H9 (cell line): ENCODE results near the gene TBC1D5. TPM values are rescaled to one million over a fixed set of nuclear protein-coding genes. Genes with fewer than 3 reads are reported as not detected.

Experiments
- DNase-seq: peaks from one replicate; pipeline ENCODE4 v3.0.0-alpha.2; 2017
- H2AFZ ChIP-seq: one replicate; pipeline ENCODE4 v1.6.1; 2013; ENCODE audit warnings: mild to moderate bottlenecking, low read length, control low read depth, moderate library complexity
- H2AK5ac ChIP-seq: 2 replicates; pipeline ENCODE4 v1.6.1; 2013; ENCODE audit warnings: low read length, control low read depth, mixed read lengths; ENCODE audit not compliant: insufficient read length
- H2BK120ac ChIP-seq: one replicate; pipeline ENCODE4 v1.6.1; 2013; ENCODE audit warnings: low read depth, mild to moderate bottlenecking, low read length, control low read depth, inconsistent platforms; ENCODE audit not compliant: poor library complexity, severe bottlenecking
- H2BK12ac ChIP-seq: 2 replicates; pipeline ENCODE4 v1.6.1; 2013; ENCODE audit warnings: low read length, control low read depth, mixed read lengths, low read depth; ENCODE audit not compliant: insufficient read length
- H2BK15ac ChIP-seq: 2 replicates; pipeline ENCODE4 v1.6.1; 2013; ENCODE audit warnings: low read depth, low read length, control low read depth
- H2BK20ac ChIP-seq: one replicate; pipeline ENCODE4 v1.6.1; 2013; ENCODE audit warnings: low read depth, mild to moderate bottlenecking, low read length, control low read depth, inconsistent platforms; ENCODE audit not compliant: poor library complexity, severe bottlenecking
- H2BK5ac ChIP-seq: 2 replicates; pipeline ENCODE4 v1.6.1; 2013; ENCODE audit warnings: low read length, control low read depth, mixed read lengths; ENCODE audit not compliant: insufficient read length
- H3K14ac ChIP-seq: 2 replicates; pipeline ENCODE4 v1.6.1; 2013; ENCODE audit warnings: low read length, control low read depth; ENCODE audit not compliant: insufficient read depth
- H3K18ac ChIP-seq: 2 replicates; pipeline ENCODE4 v1.6.1; 2013; ENCODE audit warnings: low read depth, mild to moderate bottlenecking, mixed read lengths, low read length, control low read depth; ENCODE audit not compliant: insufficient read length
- H3K23ac ChIP-seq: 2 replicates; pipeline ENCODE4 v1.6.1; 2013; ENCODE audit warnings: low read length, control low read depth, mixed read lengths, low read depth; ENCODE audit not compliant: insufficient read length
- H3K23me2 ChIP-seq: 2 replicates; pipeline ENCODE4 v1.6.1; 2013; ENCODE audit warnings: low read depth, mild to moderate bottlenecking, mixed read lengths, low read length, control low read depth; ENCODE audit not compliant: insufficient read length, poor library complexity, severe bottlenecking
- H3K27ac ChIP-seq: 2 replicates; pipeline ENCODE4 v1.5.1; 2013; ENCODE audit warnings: low read length, control low read depth, mixed read lengths, low read depth; ENCODE audit not compliant: insufficient read length
- H3K27me3 ChIP-seq: 2 replicates; pipeline ENCODE4 v1.6.1; 2013; ENCODE audit warnings: low read length, control low read depth, inconsistent platforms; ENCODE audit not compliant: insufficient read depth
- H3K4ac ChIP-seq: 2 replicates; pipeline ENCODE4 v1.6.1; 2013; ENCODE audit warnings: low read depth, mild to moderate bottlenecking, control low read depth, inconsistent platforms, low read length, moderate library complexity
- H3K4me1 ChIP-seq: 2 replicates; pipeline ENCODE4 v1.6.1; 2013; ENCODE audit warnings: low read length, control low read depth, inconsistent platforms; ENCODE audit not compliant: insufficient read depth
- H3K4me2 ChIP-seq: 2 replicates; pipeline ENCODE4 v1.6.1; 2013; ENCODE audit warnings: low read length, control low read depth, mixed read lengths; ENCODE audit not compliant: insufficient read length, insufficient read depth
- H3K56ac ChIP-seq: 2 replicates; pipeline ENCODE4 v1.6.1; 2013; ENCODE audit warnings: low read depth, mild to moderate bottlenecking, mixed read lengths, low read length, control low read depth; ENCODE audit not compliant: insufficient read length
- H3K79me1 ChIP-seq: 2 replicates; pipeline ENCODE4 v1.6.1; 2013; ENCODE audit warnings: low read depth, mild to moderate bottlenecking, moderate library complexity, low read length, control low read depth, inconsistent platforms; ENCODE audit not compliant: insufficient read depth, poor library complexity, severe bottlenecking
- H3K79me2 ChIP-seq: 2 replicates; pipeline ENCODE4 v1.6.1; 2013; ENCODE audit warnings: low read length, control low read depth, inconsistent platforms; ENCODE audit not compliant: insufficient read depth
- H3K9ac ChIP-seq: 2 replicates; pipeline ENCODE4 v1.6.1; 2013; ENCODE audit warnings: low read length, control low read depth, mixed read lengths; ENCODE audit not compliant: insufficient read length; ENCODE audit errors: extremely low read depth
- H3K9me3 ChIP-seq: one replicate; pipeline ENCODE4 v1.6.1; 2013; ENCODE audit warnings: low read depth, low read length, inconsistent platforms; ENCODE audit not compliant: control insufficient read depth
- H3T11ph ChIP-seq: one replicate; pipeline ENCODE4 v1.6.1; 2013; ENCODE audit warnings: mild to moderate bottlenecking, low read length, control low read depth, inconsistent platforms
- H4K20me1 ChIP-seq: one replicate; pipeline ENCODE4 v1.6.1; 2013; ENCODE audit not compliant: control insufficient read depth, insufficient read length, insufficient read depth
- H4K5ac ChIP-seq: 2 replicates; pipeline ENCODE4 v1.6.1; 2013; ENCODE audit warnings: low read depth, mild to moderate bottlenecking, mixed read lengths, low read length, control low read depth; ENCODE audit not compliant: insufficient read length
- H4K8ac ChIP-seq: replicated peaks from 2 replicates; pipeline ENCODE4 v1.6.1; 2013; ENCODE audit warnings: low read length, control low read depth, mixed read lengths, low read depth; ENCODE audit not compliant: insufficient read length
- H4K91ac ChIP-seq: 2 replicates; pipeline ENCODE4 v1.6.1; 2013; ENCODE audit warnings: low read depth, mild to moderate bottlenecking, moderate library complexity, mixed read lengths, low read length, control low read depth; ENCODE audit not compliant: insufficient read length
- H3K27ac Mint-ChIP-seq, 3 experiments: 2 replicates in 2 of 3; 3 replicates in 1 of 3; pipeline ENCODE4 v1.8.0; 2020 to 2021; ENCODE audit warnings: mixed read lengths in 3 of 3, mild to moderate bottlenecking in 1 of 3, moderate library complexity in 1 of 3
- H3K27me3 Mint-ChIP-seq: 2 replicates; pipeline ENCODE4 v1.8.0; 2021; ENCODE audit warnings: low read depth, mild to moderate bottlenecking, moderate library complexity, mixed read lengths
- H3K36me3 Mint-ChIP-seq, 3 experiments: 2 replicates in 2 of 3; 3 replicates in 1 of 3; pipeline ENCODE4 v1.8.0; 2020 to 2021; ENCODE audit warnings: low read depth in 3 of 3, mixed read lengths in 3 of 3; ENCODE audit not compliant: insufficient read depth in 1 of 3
- H3K4me1 Mint-ChIP-seq, 2 experiments: 2 replicates each; pipeline ENCODE4 v1.8.0; 2020; ENCODE audit warnings: mixed read lengths in 2 of 2
- H3K4me3 Mint-ChIP-seq, 2 experiments: 2 replicates in 1 of 2; 3 replicates in 1 of 2; pipeline ENCODE4 v1.8.0; 2020 to 2021; ENCODE audit warnings: mild to moderate bottlenecking in 2 of 2, mixed read lengths in 2 of 2, moderate library complexity in 1 of 2
- H3K9me3 Mint-ChIP-seq, 2 experiments: 2 replicates in 1 of 2; 3 replicates in 1 of 2; pipeline ENCODE4 v1.8.0; 2020; ENCODE audit warnings: mild to moderate bottlenecking in 2 of 2, mixed read lengths in 2 of 2, moderate library complexity in 1 of 2
- CTCF ChIP-seq: fragments of 200-600 bp; sonication (generic); conservative IDR thresholded peaks from 3 replicates; pipeline ENCODE4 v1.8.0; 2021; ENCODE audit warnings: antibody characterized with exemption, mild to moderate bottlenecking
- WGBS: extraction: QIAGEN DNeasy Blood & Tissue Kit; methylation state at CpG from one replicate; pipeline ENCODE4 v1.1.7; 2013; ENCODE audit warnings: missing lambda C conversion rate, low lambda C conversion rate, mixed read lengths; ENCODE audit not compliant: insufficient read length; ENCODE audit errors: extremely low coverage; 5-methylcytosine and 5-hydroxymethylcytosine counted together
- total RNA-seq: library from RNA; stranded (reverse); gene quantifications from 2 replicates; pipeline ENCODE4 v1.2.1, GENCODE V29; 2021

Gene TBC1D5
- total RNA-seq, 1 experiment from 2014 or later: 25.0 TPM

DNA sequence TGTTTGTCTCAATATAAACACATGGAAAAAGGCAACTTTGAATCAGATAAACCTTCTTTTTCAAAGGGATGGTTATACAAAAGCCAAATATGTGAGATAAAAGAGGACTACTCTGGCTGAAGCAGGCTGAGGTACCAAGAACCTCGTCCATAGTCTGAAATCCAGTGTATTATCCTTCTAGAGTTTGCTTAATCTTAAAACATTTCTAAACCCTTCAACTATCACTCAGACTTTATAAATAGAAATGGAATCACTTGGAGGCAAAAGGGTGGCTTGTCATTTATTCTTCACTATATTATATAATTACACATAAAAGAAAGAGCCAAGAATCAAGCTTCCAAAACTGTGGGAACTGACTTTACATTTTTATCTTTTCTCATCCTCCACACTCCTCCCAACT lies 554.1 kb downstream of the TBC1D5 start:
- no peak overlapping the region for H4K91ac ChIP-seq
- H2BK20ac ChIP-seq: no peak overlapping the region
- H3K9ac ChIP-seq: no peak overlapping the region
- no peaks in the 10 kb centered on the region for H3K23me2 ChIP-seq
- Mint-ChIP-seq H3K27ac (no peak overlapping the region), H3K9me3 (no peaks in the 10 kb centered on the region), H3K27me3 (no peaks in the 10 kb centered on the region), H3K4me3 (no peak overlapping the region), H3K36me3 (no peaks in the 10 kb centered on the region), H3K4me1 (peaks cover 36 to 37% of the 10 kb centered on the region in 2 experiments)
- no peak overlapping the region for H2BK5ac ChIP-seq
- H3K79me1 ChIP-seq: no peaks in the 10 kb centered on the region
- no peak overlapping the region for H2BK12ac ChIP-seq
- no peak overlapping the region for H3K56ac ChIP-seq
- H3K9me3 ChIP-seq: no peaks in the 10 kb centered on the region
- DNase-seq: no peak
- no peak for TF ChIP-seq CTCF
- no peak overlapping the region for H2BK120ac ChIP-seq
- H3K79me2 ChIP-seq: no peaks in the 10 kb centered on the region
- no peak overlapping the region for H3T11ph ChIP-seq
- H3K4me1 ChIP-seq: no peaks in the 10 kb centered on the region
- WGBS: no CpG with 5 or more reads among the region's 1 CpG
- H2BK15ac ChIP-seq: no peak overlapping the region
- H3K27me3 ChIP-seq: no peaks in the 10 kb centered on the region
- H4K8ac ChIP-seq: no peak overlapping the region
- H3K27ac ChIP-seq: no peak overlapping the region
- H4K5ac ChIP-seq: no peak overlapping the region
- H3K4me2 ChIP-seq: no peak overlapping the region
- H3K23ac ChIP-seq: no peak overlapping the region
- no peak overlapping the region for H2AFZ ChIP-seq
- H2AK5ac ChIP-seq: no peak overlapping the region
- H3K18ac ChIP-seq: no peak overlapping the region
- H3K14ac ChIP-seq: no peak overlapping the region
- no peak overlapping the region for H3K4ac ChIP-seq
- H4K20me1 ChIP-seq: no peaks in the 10 kb centered on the region
